HepG2 (cell line): ENCODE measurements around the gene FAM24B. TPM values are rescaled to one million over a fixed set of nuclear protein-coding genes. Genes with fewer than 3 reads are reported as not detected.
A peak's percentile ranks its signal among the peaks of the same experiment; 100 is the strongest.

ENCODE experiments used
- CHCHD3 ChIP-seq: sonication (generic); formaldehyde crosslinking; IDR thresholded peaks from 2 replicates; pipeline ENCODE4 v1.8.0; 2022; ENCODE audit warnings: mild to moderate bottlenecking, missing genetic modification reagents, moderate library complexity
- FOXC1 ChIP-seq: sonication (generic); formaldehyde crosslinking; IDR thresholded peaks from 2 replicates; pipeline ENCODE4 v1.8.0; 2022; ENCODE audit warnings: mild to moderate bottlenecking, missing genetic modification reagents, borderline replicate concordance
- GABPB1 ChIP-seq: IDR thresholded peaks from 2 replicates; pipeline ENCODE4 v1.6.1; 2016; ENCODE audit warnings: mild to moderate bottlenecking, missing genetic modification reagents, moderate library complexity, missing compliant biosample characterization
- KLF6 ChIP-seq: IDR thresholded peaks from 2 replicates; pipeline ENCODE4 v1.8.0; 2016; ENCODE audit warnings: missing biosample characterization, missing genetic modification reagents
- MED1 ChIP-seq: sonication (generic); formaldehyde crosslinking; IDR thresholded peaks from 2 replicates; pipeline ENCODE4 v1.4.0; 2020; ENCODE audit warnings: missing genetic modification reagents
- MEIS1 ChIP-seq: sonication (generic); formaldehyde crosslinking; IDR thresholded peaks from 2 replicates; pipeline ENCODE4 v1.9.0; 2021; ENCODE audit warnings: mild to moderate bottlenecking, missing genetic modification reagents, moderate library complexity, borderline replicate concordance
- MTA1 ChIP-seq: sonication (generic); formaldehyde crosslinking; IDR thresholded peaks from 2 replicates; pipeline ENCODE4 v1.4.0; 2020; ENCODE audit warnings: missing genetic modification reagents, mild to moderate bottlenecking, borderline replicate concordance
- NFAT5 ChIP-seq: sonication (generic); formaldehyde crosslinking; IDR thresholded peaks from 2 replicates; pipeline ENCODE4 v1.4.0; 2020; ENCODE audit warnings: missing genetic modification reagents
- NFYB ChIP-seq: sonication (generic); formaldehyde crosslinking; IDR thresholded peaks from 2 replicates; pipeline ENCODE4 v1.4.0; 2020; ENCODE audit warnings: missing genetic modification reagents
- PHF8 ChIP-seq: sonication (generic); formaldehyde crosslinking; IDR thresholded peaks from 2 replicates; pipeline ENCODE4 v1.5.0; 2020; ENCODE audit warnings: missing genetic modification reagents
- RBFOX2 ChIP-seq: fragments of 200-400 bp; formaldehyde crosslinking; IDR thresholded peaks from 2 replicates; pipeline ENCODE4 v1.6.1; 2017; ENCODE audit warnings: low read depth, mild to moderate bottlenecking, low read length
- TBP ChIP-seq: sonication (generic); formaldehyde crosslinking; IDR thresholded peaks from 2 replicates; pipeline ENCODE4 v1.5.0; 2020; ENCODE audit warnings: missing genetic modification reagents
- ZFP82 ChIP-seq: sonication (generic); formaldehyde crosslinking; IDR thresholded peaks from 2 replicates; pipeline ENCODE4 v1.5.1; 2020; ENCODE audit warnings: mild to moderate bottlenecking, missing genetic modification reagents, borderline replicate concordance
- ZFYVE20 ChIP-seq: sonication (generic); formaldehyde crosslinking; IDR thresholded peaks from 2 replicates; pipeline ENCODE4 v1.8.0; 2023; ENCODE audit warnings: low read depth, mild to moderate bottlenecking, moderate library complexity, missing genetic modification reagents, borderline replicate concordance
- ZNF335 ChIP-seq: sonication (generic); formaldehyde crosslinking; IDR thresholded peaks from 2 replicates; pipeline ENCODE4 v1.4.0; 2020; ENCODE audit warnings: missing genetic modification reagents
- ZNF543 ChIP-seq: sonication (generic); formaldehyde crosslinking; IDR thresholded peaks from 2 replicates; pipeline ENCODE4 v1.4.0; 2020; ENCODE audit warnings: mild to moderate bottlenecking, missing genetic modification reagents
- ZNF746 ChIP-seq: sonication (generic); formaldehyde crosslinking; IDR thresholded peaks from 2 replicates; pipeline ENCODE4 v1.8.0; 2022; ENCODE audit warnings: mild to moderate bottlenecking, missing genetic modification reagents
- polyA plus RNA-seq, 8 experiments: library from polyadenylated mRNA; depleted of rRNA in 3 of 8; stranded (reverse) in 7 of 8; unstranded in 1 of 8; fragments of >200 nt; fragmentation: Illumina TruSeq in 4 of 8; extraction: Trizol in 4 of 8; gene quantifications; 2 replicates each; pipeline versions ENCODE4 v1.2.1 to v1.2.3, GENCODE V29; 2011 to 2016; ENCODE audit warnings: low read depth in 4 of 8, missing spikeins in 1 of 8, mixed read lengths in 1 of 8; ENCODE audit not compliant: insufficient read depth in 1 of 8
- total RNA-seq, 5 experiments: library from RNA; depleted of rRNA; stranded (reverse); fragments of >200 nt; fragmentation: Illumina TruSeq; extraction: Trizol; gene quantifications; 2 replicates each; pipeline ENCODE4 v1.2.3, GENCODE V29; 2016; ENCODE audit warnings: low read depth in 1 of 5
- TF ChIP-seq, protein P1 (sequence below): IDR thresholded peaks from 2 replicates; pipeline ENCODE4 v1.6.1; 2012; ENCODE audit warnings: low read length, improper control_type of control experiment

Gene FAM24B
- total and polyA plus RNA-seq, 2 of the 13 experiments (the other 11 are each of a cell fraction or from before 2014, with no cell fraction given), result 1.9 to 3.0 TPM

GRCh38 chr10:122879339-122880273 is at the start of gene FAM24B (continued):
- TF ChIP-seq TBP (no peak), RBFOX2 (peak; percentile 63), MED1 (CRISPR knock-in tag) (peak; percentile 15; the same call in 1 of the 2 replicates), NFYB (CRISPR knock-in tag) (no peak), MEIS1 (CRISPR knock-in tag) (0 out of 2 replicates have a peak, but pooled peaks have one; percentile 15), ZFP82 (CRISPR knock-in tag) (no peak), KLF6 (CRISPR knock-in tag) (peak; percentile 38; the same call in 1 of the 2 replicates), FOXC1 (CRISPR knock-in tag) (peak; percentile 83; the same call in 1 of the 2 replicates), NFAT5 (peak; percentile 27; the same call in 1 of the 2 replicates), ZNF746 (CRISPR knock-in tag) (no peak), CHCHD3 (CRISPR knock-in tag) (0 out of 2 replicates have a peak, but pooled peaks have one; percentile 11), MTA1 (CRISPR knock-in tag) (peak; percentile 13; the same call in 1 of the 2 replicates), ZNF335 (no peak), ZFYVE20 (CRISPR knock-in tag) (no peak), ZNF543 (peak; percentile 59; the same call in 1 of the 2 replicates), PHF8 (CRISPR knock-in tag) (peak; percentile 61), GABPB1 (CRISPR knock-in tag) (peak; percentile 59; the same call in 1 of the 2 replicates)
- TF ChIP-seq, protein P1, sequence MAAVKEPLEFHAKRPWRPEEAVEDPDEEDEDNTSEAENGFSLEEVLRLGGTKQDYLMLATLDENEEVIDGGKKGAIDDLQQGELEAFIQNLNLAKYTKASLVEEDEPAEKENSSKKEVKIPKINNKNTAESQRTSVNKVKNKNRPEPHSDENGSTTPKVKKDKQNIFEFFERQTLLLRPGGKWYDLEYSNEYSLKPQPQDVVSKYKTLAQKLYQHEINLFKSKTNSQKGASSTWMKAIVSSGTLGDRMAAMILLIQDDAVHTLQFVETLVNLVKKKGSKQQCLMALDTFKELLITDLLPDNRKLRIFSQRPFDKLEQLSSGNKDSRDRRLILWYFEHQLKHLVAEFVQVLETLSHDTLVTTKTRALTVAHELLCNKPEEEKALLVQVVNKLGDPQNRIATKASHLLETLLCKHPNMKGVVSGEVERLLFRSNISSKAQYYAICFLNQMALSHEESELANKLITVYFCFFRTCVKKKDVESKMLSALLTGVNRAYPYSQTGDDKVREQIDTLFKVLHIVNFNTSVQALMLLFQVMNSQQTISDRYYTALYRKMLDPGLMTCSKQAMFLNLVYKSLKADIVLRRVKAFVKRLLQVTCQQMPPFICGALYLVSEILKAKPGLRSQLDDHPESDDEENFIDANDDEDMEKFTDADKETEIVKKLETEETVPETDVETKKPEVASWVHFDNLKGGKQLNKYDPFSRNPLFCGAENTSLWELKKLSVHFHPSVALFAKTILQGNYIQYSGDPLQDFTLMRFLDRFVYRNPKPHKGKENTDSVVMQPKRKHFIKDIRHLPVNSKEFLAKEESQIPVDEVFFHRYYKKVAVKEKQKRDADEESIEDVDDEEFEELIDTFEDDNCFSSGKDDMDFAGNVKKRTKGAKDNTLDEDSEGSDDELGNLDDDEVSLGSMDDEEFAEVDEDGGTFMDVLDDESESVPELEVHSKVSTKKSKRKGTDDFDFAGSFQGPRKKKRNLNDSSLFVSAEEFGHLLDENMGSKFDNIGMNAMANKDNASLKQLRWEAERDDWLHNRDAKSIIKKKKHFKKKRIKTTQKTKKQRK, result no peak
